Measurements from ENCODE around the gene COL16A1.
"Not testable (repeated sequence)": the region's sequence is repeated elsewhere in the genome, so short reads cannot be mapped to it uniquely, and the experiment has no call there.

COL16A1 gene

GRCh38 chr1:31707059-31707600 lies 3.3 kb upstream of the COL16A1 start:
- DNase-seq (ENCODE audit: low read depth in 2 of 3, low spot score in 2 of 3): not testable (repeated sequence)

GRCh38 chr1:31706384-31707058 lies 2.7 kb upstream of the COL16A1 start:
- no peak for DNase-seq (ENCODE audit: low read depth in 2 of 3, low spot score in 2 of 3)

- peak; percentile 50 to 67 (median 60) for DNase-seq (ENCODE audit: low read depth in 2 of 3, low spot score in 2 of 3)
Measured at GRCh38 chr1:31705080-31705866, 1.5 kb upstream of the COL16A1 start.

GRCh38 chr1:31704271-31705079 lies 658 bp upstream of the COL16A1 start:
- no peak for DNase-seq (ENCODE audit: low read depth in 2 of 3, low spot score in 2 of 3)

GRCh38 chr1:31702836-31703404 lies 897 bp downstream of the COL16A1 start:
- no peak for DNase-seq (ENCODE audit: low read depth in 2 of 3, low spot score in 2 of 3)

GRCh38 chr1:31701091-31701736 lies 2.6 kb downstream of the COL16A1 start:
- no peak for DNase-seq (ENCODE audit: low read depth in 2 of 3, low spot score in 2 of 3)

GRCh38 chr1:31700468-31701090 lies 3.2 kb downstream of the COL16A1 start:
- DNase-seq (ENCODE audit: low read depth in 2 of 3, low spot score in 2 of 3): no peak

GRCh38 chr1:31699341-31699891 lies 4.4 kb downstream of the COL16A1 start:
- no peak for DNase-seq (ENCODE audit: low read depth in 2 of 3, low spot score in 2 of 3)

- DNase-seq (ENCODE audit: low read depth in 2 of 3, low spot score in 2 of 3): no peak
Measured at GRCh38 chr1:31697369-31697984, 6.3 kb downstream of the COL16A1 start.

GRCh38 chr1:31696242-31696641 lies 7.6 kb downstream of the COL16A1 start:
- DNase-seq (ENCODE audit: low read depth in 2 of 3, low spot score in 2 of 3): no peak

- DNase-seq (ENCODE audit: low read depth in 2 of 3, low spot score in 2 of 3): no peak
Measured at GRCh38 chr1:31695327-31695726, 8.5 kb downstream of the COL16A1 start.

- no peak for DNase-seq (ENCODE audit: low read depth in 2 of 3, low spot score in 2 of 3)
Measured at GRCh38 chr1:31694964-31695313, 8.9 kb downstream of the COL16A1 start.

- no peak for DNase-seq (ENCODE audit: low read depth in 2 of 3, low spot score in 2 of 3)
Measured at GRCh38 chr1:31694069-31694963, 9.5 kb downstream of the COL16A1 start.

- DNase-seq (ENCODE audit: low read depth in 2 of 3, low spot score in 2 of 3): no peak
Measured at GRCh38 chr1:31693231-31693630, 10.6 kb downstream of the COL16A1 start.

GRCh38 chr1:31691951-31692350 lies 11.9 kb downstream of the COL16A1 start:
- DNase-seq (ENCODE audit: low read depth in 2 of 3, low spot score in 2 of 3): no peak

- DNase-seq (ENCODE audit: low read depth in 2 of 3, low spot score in 2 of 3): no peak
Measured at GRCh38 chr1:31691446-31691845, 12.4 kb downstream of the COL16A1 start.

GRCh38 chr1:31690921-31691320 lies 12.9 kb downstream of the COL16A1 start:
- DNase-seq (ENCODE audit: low read depth in 2 of 3, low spot score in 2 of 3): no peak

- DNase-seq (ENCODE audit: low read depth in 2 of 3, low spot score in 2 of 3): no peak
Measured at GRCh38 chr1:31689854-31690253, 14.0 kb downstream of the COL16A1 start.

GRCh38 chr1:31689379-31689778 lies 14.4 kb downstream of the COL16A1 start:
- DNase-seq (ENCODE audit: low read depth in 2 of 3, low spot score in 2 of 3): no peak
